Karpas-422 (cell line): ENCODE data around the gene ATP1B2. TPM values are rescaled to one million over a fixed set of nuclear protein-coding genes. Genes with fewer than 3 reads are reported as not detected.

Experiments used
- DNase-seq: peaks from one replicate; pipeline ENCODE4 v3.0.0-alpha.2; 2015
- H2AFZ ChIP-seq: fragments of 200-600 bp; sonication (generic); 2 replicates; pipeline ENCODE4 v1.6.1; 2014; ENCODE audit warnings: antibody characterized with exemption, low read length, mixed read lengths
- H3K27ac ChIP-seq: fragments of 200-600 bp; sonication (generic); 2 replicates; pipeline ENCODE4 v1.5.1; 2014; ENCODE audit warnings: mild to moderate bottlenecking, low read length, moderate library complexity
- H3K27me3 ChIP-seq: fragments of 200-600 bp; sonication (generic); 2 replicates; pipeline ENCODE4 v1.6.1; 2014; ENCODE audit warnings: low read length, mixed read lengths
- H3K36me3 ChIP-seq: fragments of 200-600 bp; sonication (generic); 2 replicates; pipeline ENCODE4 v1.6.1; 2014; ENCODE audit warnings: low read length, mixed read lengths; ENCODE audit not compliant: insufficient read depth
- H3K4me1 ChIP-seq: fragments of 200-600 bp; sonication (generic); 2 replicates; pipeline ENCODE4 v1.6.1; 2014; ENCODE audit warnings: mild to moderate bottlenecking, low read length, mixed read lengths
- H3K4me2 ChIP-seq: fragments of 200-600 bp; sonication (generic); 2 replicates; pipeline ENCODE4 v1.6.1; 2014; ENCODE audit warnings: low read length, low read depth, mild to moderate bottlenecking; ENCODE audit not compliant: poor library complexity, severe bottlenecking
- H3K4me3 ChIP-seq: fragments of 200-600 bp; sonication (generic); 2 replicates; pipeline ENCODE4 v1.5.1; 2014; ENCODE audit warnings: mild to moderate bottlenecking, antibody characterized with exemption, low read length, mixed read lengths
- H3K79me2 ChIP-seq: fragments of 200-600 bp; sonication (generic); 2 replicates; pipeline ENCODE4 v1.6.1; 2014; ENCODE audit warnings: mild to moderate bottlenecking, low read length, mixed read lengths
- H3K9ac ChIP-seq: fragments of 200-600 bp; sonication (generic); 2 replicates; pipeline ENCODE4 v1.6.0; 2014; ENCODE audit warnings: low read length
- H3K9me2 ChIP-seq: fragments of 200-600 bp; sonication (generic), shearing (Covaris generic); replicated peaks from 2 replicates; pipeline ENCODE4 v1.6.0; 2014; ENCODE audit warnings: mild to moderate bottlenecking, low read length, moderate library complexity; ENCODE audit not compliant: insufficient read depth
- H3K9me3 ChIP-seq: fragments of 300-700, 200-600 bp; sonication (generic); 2 replicates; pipeline ENCODE4 v1.6.1; 2014; ENCODE audit warnings: low read length, mixed read lengths
- H4K20me1 ChIP-seq: fragments of 200-600 bp; sonication (generic); 2 replicates; pipeline ENCODE4 v1.6.1; 2014; ENCODE audit warnings: mild to moderate bottlenecking, antibody characterized with exemption, low read length, low read depth; ENCODE audit not compliant: insufficient read depth
- total RNA-seq: library from RNA; depleted of rRNA; stranded (reverse); fragments of >200 nt; shearing (Covaris generic); gene quantifications from 2 replicates; pipeline ENCODE4 v1.2.3, GENCODE V29; 2014; ENCODE audit warnings: low replicate concordance; rRNA removed

Gene ATP1B2
- total RNA-seq = not detected in 2 replicates

- H3K4me3 ChIP-seq = peak within 1 kb of the TSS; percentile 60; the same call in 1 of the 2 replicates
- H3K9me2 ChIP-seq = no peaks in the 10 kb centered on the region
- H3K4me1 ChIP-seq = peaks cover 8% of the 10 kb centered on the region
- H3K9ac ChIP-seq = peak within 1 kb of the TSS; percentile 39
- no peaks in the 10 kb centered on the region for H3K9me3 ChIP-seq
- no peaks in the 10 kb centered on the region for H3K27me3 ChIP-seq
- no peaks in the 10 kb centered on the region for H3K79me2 ChIP-seq
- H3K36me3 ChIP-seq = no peaks in the 10 kb centered on the region
- peak within 1 kb of the TSS; percentile 76 for H3K4me2 ChIP-seq
- 0 out of 2 replicates have a peak, but pooled peaks cover 4% of the 10 kb centered on the region for H4K20me1 ChIP-seq
- no peak within 1 kb of the TSS for H2AFZ ChIP-seq
- no peak within 1 kb of the TSS for H3K27ac ChIP-seq
- peak; percentile 88 for DNase-seq
Measured at GRCh38 chr17:7650509-7651096, at the start of gene ATP1B2. TSS of gene ATP1B2 (plus strand) at chr17:7650926. CDS start at chr17:7651519, 593 bp downstream.

- no peak overlapping the region for H3K4me3 ChIP-seq
- H3K9ac ChIP-seq = no peak overlapping the region
- H3K79me2 ChIP-seq = peaks cover 41% of the 10 kb centered on the region
- no peak for DNase-seq
- H3K9me2 ChIP-seq = no peaks in the 10 kb centered on the region
- no peak overlapping the region for H3K27ac ChIP-seq
- no peaks in the 10 kb centered on the region for H4K20me1 ChIP-seq
- no peaks in the 10 kb centered on the region for H3K27me3 ChIP-seq
- H3K9me3 ChIP-seq = no peaks in the 10 kb centered on the region
- no peaks in the 10 kb centered on the region for H3K4me1 ChIP-seq
- no peak overlapping the region for H2AFZ ChIP-seq
- H3K36me3 ChIP-seq = peaks cover 34% of the 10 kb centered on the region; the same call in 1 of the 2 replicates
- H3K4me2 ChIP-seq = no peak overlapping the region
Measured at GRCh38 chr17:7606280-7606679, 44.4 kb upstream of the ATP1B2 start.

GRCh38 chr17:7610641-7611040 is 40.1 kb upstream of the ATP1B2 start:
- Histone ChIP-seq H4K20me1 (0 out of 2 replicates have a peak, but pooled peaks cover 10% of the 10 kb centered on the region), H3K9me2 (no peaks in the 10 kb centered on the region), H3K9me3 (no peaks in the 10 kb centered on the region), H3K4me1 (peaks cover 27% of the 10 kb centered on the region), H3K36me3 (peaks cover 19% of the 10 kb centered on the region; the same call in 1 of the 2 replicates), H3K27ac (no peak overlapping the region), H3K4me2 (no peak overlapping the region), H3K79me2 (peaks cover 69% of the 10 kb centered on the region), H3K4me3 (no peak overlapping the region), H3K9ac (no peak overlapping the region), H2AFZ (no peak overlapping the region), H3K27me3 (no peaks in the 10 kb centered on the region)
- DNase-seq = no peak

- Histone ChIP-seq H2AFZ (no peak overlapping the region), H3K27ac (no peak overlapping the region; the same call in 1 of the 2 replicates), H3K4me2 (peak overlapping the region; percentile 98), H3K9ac (peak overlapping the region; percentile 8; the same call in 1 of the 2 replicates), H3K79me2 (peaks cover 59% of the 10 kb centered on the region), H3K9me2 (no peaks in the 10 kb centered on the region), H3K27me3 (no peaks in the 10 kb centered on the region), H3K4me3 (peak overlapping the region; percentile 3; the same call in 1 of the 2 replicates), H3K36me3 (peaks cover 11% of the 10 kb centered on the region; the same call in 1 of the 2 replicates), H3K4me1 (peaks cover 28% of the 10 kb centered on the region), H4K20me1 (0 out of 2 replicates have a peak, but pooled peaks cover 10% of the 10 kb centered on the region), H3K9me3 (no peaks in the 10 kb centered on the region)
- no peak for DNase-seq
Measured at GRCh38 chr17:7611635-7612293, 39.0 kb upstream of the ATP1B2 start.

- H3K4me1 ChIP-seq = peaks cover 28% of the 10 kb centered on the region
- no peak overlapping the region for H2AFZ ChIP-seq
- H3K4me2 ChIP-seq = peak overlapping the region; percentile 98
- H3K4me3 ChIP-seq = peak overlapping the region; percentile 3; the same call in 1 of the 2 replicates
- peaks cover 58% of the 10 kb centered on the region for H3K79me2 ChIP-seq
- H3K9me2 ChIP-seq = no peaks in the 10 kb centered on the region
- peak overlapping the region; percentile 8; the same call in 1 of the 2 replicates for H3K9ac ChIP-seq
- no peaks in the 10 kb centered on the region for H3K27me3 ChIP-seq
- H3K36me3 ChIP-seq = peaks cover 11% of the 10 kb centered on the region; the same call in 1 of the 2 replicates
- H4K20me1 ChIP-seq = 0 out of 2 replicates have a peak, but pooled peaks cover 10% of the 10 kb centered on the region
- H3K27ac ChIP-seq = no peak overlapping the region
- H3K9me3 ChIP-seq = no peaks in the 10 kb centered on the region
- no peak for DNase-seq
Measured at GRCh38 chr17:7612294-7612640, 38.5 kb upstream of the ATP1B2 start.

GRCh38 chr17:7613769-7614424 is 36.8 kb upstream of the ATP1B2 start:
- Histone ChIP-seq H3K4me1 (peaks cover 28% of the 10 kb centered on the region), H3K4me2 (peak overlapping the region; percentile 98), H3K27ac (peak overlapping the region; percentile 49; the same call in 1 of the 2 replicates), H4K20me1 (0 out of 2 replicates have a peak, but pooled peaks cover 10% of the 10 kb centered on the region), H3K9me2 (no peaks in the 10 kb centered on the region), H3K79me2 (peaks cover 52% of the 10 kb centered on the region), H3K9ac (peak overlapping the region; percentile 93), H3K36me3 (peaks cover 11% of the 10 kb centered on the region; the same call in 1 of the 2 replicates), H2AFZ (no peak overlapping the region), H3K9me3 (no peaks in the 10 kb centered on the region), H3K27me3 (no peaks in the 10 kb centered on the region), H3K4me3 (peak overlapping the region; percentile 86)
- peak; percentile 48 for DNase-seq

- Histone ChIP-seq H3K9me2 (no peaks in the 10 kb centered on the region), H3K36me3 (peaks cover 11% of the 10 kb centered on the region; the same call in 1 of the 2 replicates), H4K20me1 (0 out of 2 replicates have a peak, but pooled peaks cover 10% of the 10 kb centered on the region), H3K27ac (peak within 1 kb of the TSS; percentile 49; the same call in 1 of the 2 replicates), H2AFZ (peak within 1 kb of the TSS; percentile 71; the same call in 1 of the 2 replicates), H3K27me3 (no peaks in the 10 kb centered on the region), H3K9ac (peak within 1 kb of the TSS; percentile 93), H3K79me2 (peaks cover 45% of the 10 kb centered on the region), H3K9me3 (no peaks in the 10 kb centered on the region), H3K4me3 (peak within 1 kb of the TSS; percentile 86), H3K4me1 (peaks cover 28% of the 10 kb centered on the region), H3K4me2 (peak within 1 kb of the TSS; percentile 98)
- peak; percentile 100 for DNase-seq
Measured at GRCh38 chr17:7614425-7615264, 36.1 kb upstream of the ATP1B2 start, which contains the start of gene FXR2. TSS of gene FXR2 (minus strand) at chr17:7614897. CDS start at chr17:7614532, 365 bp downstream.
